ENCODE measurements around the gene NEU2. TPM values are rescaled to one million over a fixed set of nuclear protein-coding genes. Genes with fewer than 3 reads are reported as not detected.

The NEU2 gene
- total and polyA plus RNA-seq, 2 of the 13 experiments (the other 11 are each of a cell fraction or from before 2014, with no cell fraction given) = not detected

- Histone ChIP-seq H3K9me3 (ENCODE audit: low read length) (no peaks in the 10 kb centered on the region), H3K27me3 (ENCODE audit: control insufficient read depth in 1 of 2, insufficient read depth in 2 of 2, low read length in 2 of 2) (no peaks in the 10 kb centered on the region), H3K9ac (ENCODE audit: insufficient read depth, low read depth, low read length) (no peak overlapping the region), H4K20me1 (ENCODE audit: insufficient read depth, low read length) (no peaks in the 10 kb centered on the region), H3K4me3 (replicated peaks in 1 of 3; ENCODE audit: insufficient read depth in 1 of 3, low read depth in 2 of 3, low read length in 3 of 3) (no peak overlapping the region), H3K4me1 (ENCODE audit: insufficient read depth, low read length) (peaks cover 45% of the 10 kb centered on the region), H3K36me3 (replicated peaks in 1 of 2; ENCODE audit: control insufficient read depth in 1 of 2, insufficient read depth in 2 of 2, low read length in 2 of 2) (peaks cover 1 to 15% of the 10 kb centered on the region in 2 experiments; a peak in 2 of 5 replicates), H3K79me2 (ENCODE audit: insufficient read depth, low read length) (no peaks in the 10 kb centered on the region), H2AFZ (ENCODE audit: low read length) (no peak overlapping the region), H3K27ac (ENCODE audit: extremely low read length, insufficient read depth, low read length) (no peak overlapping the region), H3K4me2 (ENCODE audit: low read depth, low read length) (no peak overlapping the region)
- CTCF ChIA-PET (ENCODE audit: low intra/inter-chr PET ratio, low total read pairs) = no interaction called here
- DNase-seq (ENCODE audit: low spot score) (no peak), FAIRE-seq (no peak), ATAC-seq (no peak)
- no TSS peak for BruUV-seq (replicated peaks)
- in situ Hi-C loops (cut with HindIII; ENCODE audit: extremely low pct_ligation_motif_present, low pct_unique_long_range_greater_than_20kb) = no loop called here
- 92% methylated on average over 11 of the region's 11 CpGs for WGBS (ENCODE audit: low lambda C conversion rate)
- POLR2A ChIA-PET = interaction anchor here (0.7 to 1.6 kb wide), 4 partner anchors 15 to 69 kb away, joined by 3 to 4 read pairs (median 4); partner anchors contain the start of genes INPP5D and NGEF
- intact Hi-C loops (cut with micrococcal nuclease; ENCODE audit: unreplicated experiment) = no loop called here
- TF ChIP-seq MXI1 (IDR thresholded peaks at IDR 0.05; ENCODE audit: borderline replicate concordance, low read depth, low read length) = no peak
- TF ChIP-seq DMTF1 (CRISPR knock-in tag; IDR thresholded peaks at IDR 0.05) = no peak
- TF ChIP-seq MEIS1 (CRISPR knock-in tag; IDR thresholded peaks at IDR 0.05; ENCODE audit: borderline replicate concordance) = no peak
- TF ChIP-seq ZNF317 (CRISPR knock-in tag; IDR thresholded peaks at IDR 0.05) = no peak
- TF ChIP-seq ZNF326 (CRISPR knock-in tag; IDR thresholded peaks at IDR 0.05; ENCODE audit: borderline replicate concordance) = no peak
- no peak for TF ChIP-seq ZNF382 (CRISPR knock-in tag; IDR thresholded peaks at IDR 0.05; ENCODE audit: borderline replicate concordance)
- TF ChIP-seq TRIM24 (CRISPR knock-in tag; IDR thresholded peaks at IDR 0.05) = no peak
- TF ChIP-seq ZNF569 (CRISPR knock-in tag; IDR thresholded peaks at IDR 0.05; ENCODE audit: borderline replicate concordance) = no peak
- TF ChIP-seq ZNF256 (CRISPR knock-in tag; conservative IDR thresholded peaks at IDR 0.05) = no peak
- no peak for TF ChIP-seq KDM6A (CRISPR knock-in tag; IDR thresholded peaks at IDR 0.05; ENCODE audit: low read depth)
- TF ChIP-seq ZEB1 (IDR thresholded peaks at IDR 0.05; ENCODE audit: insufficient replicate concordance, low read depth) = no peak
- no peak for TF ChIP-seq ZFAT (CRISPR knock-in tag; conservative IDR thresholded peaks at IDR 0.05)
- no peak for TF ChIP-seq ZNF781 (CRISPR knock-in tag; IDR thresholded peaks at IDR 0.05; ENCODE audit: borderline replicate concordance, not compliant biosample characterization)
- TF ChIP-seq RORA (CRISPR knock-in tag; IDR thresholded peaks at IDR 0.05) = no peak
- no peak for TF ChIP-seq PHF20 (CRISPR knock-in tag; IDR thresholded peaks at IDR 0.05)
- no peak for TF ChIP-seq THAP7 (CRISPR knock-in tag; IDR thresholded peaks at IDR 0.05)
- TF ChIP-seq, protein P1, sequence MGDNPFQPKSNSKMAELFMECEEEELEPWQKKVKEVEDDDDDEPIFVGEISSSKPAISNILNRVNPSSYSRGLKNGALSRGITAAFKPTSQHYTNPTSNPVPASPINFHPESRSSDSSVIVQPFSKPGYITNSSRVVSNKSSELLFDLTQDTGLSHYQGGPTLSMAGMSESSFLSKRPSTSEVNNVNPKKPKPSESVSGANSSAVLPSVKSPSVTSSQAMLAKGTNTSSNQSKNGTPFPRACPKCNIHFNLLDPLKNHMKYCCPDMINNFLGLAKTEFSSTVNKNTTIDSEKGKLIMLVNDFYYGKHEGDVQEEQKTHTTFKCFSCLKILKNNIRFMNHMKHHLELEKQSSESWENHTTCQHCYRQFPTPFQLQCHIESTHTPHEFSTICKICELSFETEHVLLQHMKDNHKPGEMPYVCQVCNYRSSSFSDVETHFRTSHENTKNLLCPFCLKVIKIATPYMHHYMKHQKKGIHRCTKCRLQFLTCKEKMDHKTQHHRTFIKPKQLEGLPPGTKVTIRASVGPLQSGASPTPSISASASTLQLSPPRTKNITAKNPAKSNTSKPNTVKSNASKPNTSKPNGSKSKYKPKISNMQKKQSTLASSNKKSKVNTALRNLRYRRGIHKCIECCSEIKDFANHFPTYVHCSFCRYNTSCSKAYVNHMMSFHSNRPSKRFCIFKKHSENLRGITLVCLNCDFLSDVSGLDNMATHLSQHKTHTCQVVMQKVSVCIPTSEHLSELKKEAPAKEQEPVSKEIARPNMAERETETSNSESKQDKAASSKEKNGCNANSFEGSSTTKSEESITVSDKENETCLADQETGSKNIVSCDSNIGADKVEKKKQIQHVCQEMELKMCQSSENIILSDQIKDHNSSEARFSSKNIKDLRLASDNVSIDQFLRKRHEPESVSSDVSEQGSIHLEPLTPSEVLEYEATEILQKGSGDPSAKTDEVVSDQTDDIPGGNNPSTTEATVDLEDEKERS (CRISPR knock-in tag; IDR thresholded peaks at IDR 0.05) = no peak
Measured at GRCh38 chr2:233082222-233082930, 49.9 kb downstream of the NEU2 start.

Measured in HepG2 (cell line).